LNCaP clone FGC (cell line): Measurements from ENCODE around the gene CCDC170.

Experiments
- DNase-seq: peaks from one replicate; pipeline ENCODE4 v3.0.0-alpha.2; 2011; ENCODE audit warnings: low read depth
- H3K4me3 ChIP-seq: 2 replicates; pipeline ENCODE4 v1.5.1; 2011; ENCODE audit warnings: mild to moderate bottlenecking, low read depth, low read length, control low read depth
- TF ChIP-seq, protein P1 (sequence below): IDR thresholded peaks from 2 replicates; pipeline ENCODE4 v1.5.1; 2012; ENCODE audit warnings: mild to moderate bottlenecking; ENCODE audit not compliant: control insufficient read depth, insufficient read depth; ENCODE audit errors: extremely low read depth

Gene CCDC170

DNA sequence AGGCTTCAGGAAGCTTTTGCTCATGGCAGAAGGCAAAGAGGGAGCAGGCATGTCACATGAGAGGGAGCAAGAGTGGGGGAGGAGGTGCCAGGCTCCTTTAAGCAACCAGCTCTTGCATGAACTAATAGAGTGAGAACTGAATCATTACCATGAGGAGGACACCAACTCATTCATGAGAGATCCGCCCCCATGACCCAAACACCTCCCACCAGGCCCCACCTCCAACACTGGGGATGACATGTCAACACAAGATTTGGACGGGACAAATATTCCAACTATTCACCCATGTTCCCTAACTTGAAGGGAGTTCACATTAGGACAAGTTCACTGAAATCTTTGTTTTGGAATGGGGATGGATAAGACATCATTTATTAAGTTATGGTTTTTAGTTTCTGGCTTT lies 158.5 kb downstream of the CCDC170 start:
- DNase-seq, result no peak
- no peak overlapping the region for H3K4me3 ChIP-seq
- TF ChIP-seq, protein P1, sequence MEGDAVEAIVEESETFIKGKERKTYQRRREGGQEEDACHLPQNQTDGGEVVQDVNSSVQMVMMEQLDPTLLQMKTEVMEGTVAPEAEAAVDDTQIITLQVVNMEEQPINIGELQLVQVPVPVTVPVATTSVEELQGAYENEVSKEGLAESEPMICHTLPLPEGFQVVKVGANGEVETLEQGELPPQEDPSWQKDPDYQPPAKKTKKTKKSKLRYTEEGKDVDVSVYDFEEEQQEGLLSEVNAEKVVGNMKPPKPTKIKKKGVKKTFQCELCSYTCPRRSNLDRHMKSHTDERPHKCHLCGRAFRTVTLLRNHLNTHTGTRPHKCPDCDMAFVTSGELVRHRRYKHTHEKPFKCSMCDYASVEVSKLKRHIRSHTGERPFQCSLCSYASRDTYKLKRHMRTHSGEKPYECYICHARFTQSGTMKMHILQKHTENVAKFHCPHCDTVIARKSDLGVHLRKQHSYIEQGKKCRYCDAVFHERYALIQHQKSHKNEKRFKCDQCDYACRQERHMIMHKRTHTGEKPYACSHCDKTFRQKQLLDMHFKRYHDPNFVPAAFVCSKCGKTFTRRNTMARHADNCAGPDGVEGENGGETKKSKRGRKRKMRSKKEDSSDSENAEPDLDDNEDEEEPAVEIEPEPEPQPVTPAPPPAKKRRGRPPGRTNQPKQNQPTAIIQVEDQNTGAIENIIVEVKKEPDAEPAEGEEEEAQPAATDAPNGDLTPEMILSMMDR, result no peak

DNA sequence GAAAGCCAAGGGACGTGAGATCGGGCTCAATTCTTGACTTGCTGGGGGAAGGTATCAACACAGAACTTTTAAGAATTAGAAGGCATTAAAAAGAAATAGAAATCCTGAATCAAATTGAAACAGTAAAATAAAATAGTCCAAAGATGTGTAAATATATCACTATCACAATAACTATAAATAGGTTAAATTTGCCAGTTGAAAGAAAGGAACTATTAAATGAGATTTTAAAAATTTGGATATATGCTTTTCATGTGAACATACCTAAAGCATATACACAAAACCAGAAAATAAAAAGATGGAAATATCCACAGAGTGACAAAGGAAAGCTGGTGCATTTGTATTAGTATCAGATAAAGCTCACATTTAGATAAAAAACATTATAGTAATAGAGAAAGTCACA lies 161.3 kb downstream of the CCDC170 start:
- H3K4me3 ChIP-seq, result no peak overlapping the region
- TF ChIP-seq, protein P1, result no peak
- DNase-seq, result no peak

DNA sequence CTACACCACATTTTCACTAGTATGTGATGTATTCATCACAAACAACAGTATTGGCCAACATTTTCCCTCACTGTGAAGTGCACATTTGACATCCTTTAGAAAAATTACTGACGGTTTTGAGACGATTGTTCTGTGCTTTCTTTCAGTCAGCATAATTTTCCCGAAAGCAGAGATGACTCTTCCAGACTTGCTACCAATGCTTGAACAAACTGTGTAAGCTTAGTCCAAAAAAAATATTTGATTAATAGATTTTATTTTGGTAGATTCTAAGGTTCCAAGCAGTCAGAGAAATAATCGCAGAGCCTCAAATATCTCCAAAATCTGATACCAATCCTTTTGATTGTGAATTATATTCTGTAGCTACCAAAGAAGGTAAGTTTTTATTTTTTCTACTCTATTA lies 162.6 kb downstream of the CCDC170 start:
- DNase-seq, result no peak
- H3K4me3 ChIP-seq, result no peak overlapping the region
- TF ChIP-seq, protein P1, result no peak

DNA sequence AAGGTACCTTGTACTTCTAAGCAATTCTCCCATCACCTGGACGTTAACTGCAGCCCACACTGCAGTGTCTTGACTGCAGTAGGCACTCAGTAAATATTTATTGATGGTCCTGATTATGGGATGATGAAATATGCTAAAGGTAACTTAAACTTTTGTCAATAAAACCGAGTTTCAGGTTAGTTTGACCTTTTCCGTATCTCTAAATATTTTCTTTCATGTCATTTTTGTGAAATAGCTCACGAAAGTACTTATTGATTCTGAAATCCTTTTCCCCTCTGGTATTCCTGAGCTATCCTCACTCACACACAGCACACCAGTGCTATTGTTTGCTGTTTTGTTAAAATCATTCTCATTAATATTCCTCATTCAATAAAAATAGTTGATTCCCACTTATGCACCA lies 164.3 kb downstream of the CCDC170 start:
- DNase-seq, result peak; percentile 13
- TF ChIP-seq, protein P1, result no peak
- H3K4me3 ChIP-seq, result no peak overlapping the region

DNA sequence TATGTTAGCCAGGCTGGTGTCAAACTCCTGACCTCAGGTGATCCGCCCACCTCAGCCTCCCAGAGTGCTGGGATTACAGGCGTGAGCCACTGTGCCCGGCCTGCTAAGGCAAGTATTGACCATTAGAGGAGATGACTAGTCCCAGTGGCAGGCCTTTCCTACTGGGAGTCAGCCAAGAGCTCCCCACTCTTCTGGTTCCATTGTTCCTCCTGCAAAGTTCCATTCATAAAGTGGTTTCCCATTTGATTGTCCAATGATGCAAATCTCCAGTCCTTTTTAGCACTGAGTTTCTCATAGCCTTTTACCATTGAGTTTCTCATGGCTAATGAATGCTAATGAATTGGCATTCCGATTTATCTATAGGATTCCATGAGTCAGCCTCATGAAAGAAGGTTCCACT lies 165.4 kb downstream of the CCDC170 start:
- DNase-seq, result no peak
- no peak overlapping the region for H3K4me3 ChIP-seq
- TF ChIP-seq, protein P1, result no peak

DNA sequence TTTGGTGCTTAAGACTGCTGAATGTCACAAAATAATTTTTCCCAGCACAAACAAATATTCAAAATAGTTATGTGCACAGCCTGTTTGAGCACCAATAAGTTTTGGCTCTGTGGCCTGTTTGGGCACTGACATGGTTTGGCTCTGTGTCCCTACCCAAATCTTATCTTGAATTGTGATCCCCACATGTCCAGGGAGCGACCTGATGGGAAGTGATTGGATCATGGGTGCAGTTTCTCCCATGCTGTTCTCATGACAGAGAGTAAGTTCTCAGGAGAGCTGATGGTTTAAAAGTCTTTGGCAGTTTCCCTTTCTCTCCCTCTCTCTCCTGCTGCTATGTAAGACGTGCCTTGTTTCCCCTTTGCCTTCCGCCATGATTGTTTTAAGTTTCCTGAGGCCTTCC lies 167.7 kb downstream of the CCDC170 start:
- TF ChIP-seq, protein P1, result no peak
- no peak for DNase-seq
- no peak overlapping the region for H3K4me3 ChIP-seq

DNA sequence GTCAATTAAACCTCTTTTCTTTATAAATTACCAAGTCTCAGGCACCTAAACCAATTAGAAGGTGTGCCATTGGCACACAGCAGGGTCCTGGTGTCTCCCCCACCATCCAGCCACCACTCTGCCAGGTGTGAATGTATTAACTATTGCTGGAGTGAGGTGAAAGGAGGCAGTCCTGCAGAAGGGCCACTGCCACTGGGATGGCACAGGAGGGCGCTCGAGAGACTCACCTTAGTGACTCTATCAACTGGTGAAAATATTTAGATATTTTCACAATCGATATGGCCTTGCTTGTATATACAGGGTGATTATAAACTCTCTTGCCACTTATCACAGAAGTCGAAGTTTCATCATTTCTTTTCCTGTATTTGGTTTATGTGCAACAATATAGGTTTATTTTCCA lies 168.1 kb downstream of the CCDC170 start:
- H3K4me3 ChIP-seq, result no peak overlapping the region
- TF ChIP-seq, protein P1, result peak; percentile 34; the same call in 1 of the 2 replicates
- no peak for DNase-seq
